HEK293 (cell line): ENCODE measurements around the gene GPN1.

Experiments
- CTCF ChIA-PET: fragments of 350-600 bp; formaldehyde crosslinking; extraction: SDS; loops from one replicate; lab custom pipeline; 2021; ENCODE audit warnings: antibody characterized with exemption; lab: Yijun Ruan, JAX
- POLR2A ChIA-PET: fragments of 300-600 bp; formaldehyde crosslinking; extraction: SDS; loops from one replicate; lab custom pipeline; 2020; ENCODE audit warnings: antibody characterized with exemption, inconsistent platforms; lab: Yijun Ruan, JAX
- H3K27ac ChIP-seq: fragments of 200-500 bp; sonication (Bioruptor generic); 2 replicates; pipeline ENCODE4 v1.5.1; 2014; ENCODE audit warnings: low read depth, low read length, control low read depth, inconsistent platforms; ENCODE audit errors: extremely low read depth
- H3K36me3 ChIP-seq, 2 experiments: fragments of 200-500 bp in 1 of 2; sonication (Bioruptor generic) in 1 of 2; 1 replicate in 1 of 2; 2 replicates in 1 of 2; pipeline ENCODE4 v1.5.1; 2014 to 2017; ENCODE audit warnings: inconsistent platforms in 2 of 2, low read length in 2 of 2; ENCODE audit not compliant: control insufficient read depth in 2 of 2, insufficient read depth in 1 of 2
- H3K4me1 ChIP-seq: fragments of 200-500 bp; sonication (Bioruptor generic); 2 replicates; pipeline ENCODE4 v1.5.1; 2014; ENCODE audit warnings: mild to moderate bottlenecking, low read length, inconsistent platforms; ENCODE audit not compliant: control insufficient read depth, insufficient read depth
- H3K4me3 ChIP-seq: 2 replicates; pipeline ENCODE4 v1.5.1; 2011; ENCODE audit warnings: low read depth, mild to moderate bottlenecking, control low read depth, low read length, moderate library complexity
- H3K9me3 ChIP-seq: fragments of 200-500 bp; sonication (Bioruptor generic); 2 replicates; pipeline ENCODE4 v1.5.1; 2014; ENCODE audit warnings: low read depth, low read length, inconsistent platforms; ENCODE audit not compliant: control insufficient read depth, insufficient read depth
- CTCF ChIP-seq: fragments of 450-650 bp; formaldehyde crosslinking; IDR thresholded peaks from 2 replicates; pipeline ENCODE4 v1.5.1; 2016; ENCODE audit warnings: missing biosample characterization, missing genetic modification characterization
- ELK4 ChIP-seq: IDR thresholded peaks from 2 replicates; pipeline ENCODE4 v1.6.1; 2011; ENCODE audit warnings: mild to moderate bottlenecking, low read depth, low read length, borderline replicate concordance
- OSR2 ChIP-seq: fragments of 450-650 bp; formaldehyde crosslinking; IDR thresholded peaks from 2 replicates; pipeline ENCODE4 v1.5.1; 2016; ENCODE audit warnings: missing biosample characterization, missing genetic modification characterization
- OVOL3 ChIP-seq: fragments of 450-650 bp; formaldehyde crosslinking; IDR thresholded peaks from 2 replicates; pipeline ENCODE4 v1.5.1; 2016; ENCODE audit warnings: missing biosample characterization, missing genetic modification characterization
- PRDM6 ChIP-seq: fragments of 450-650 bp; formaldehyde crosslinking; IDR thresholded peaks from 2 replicates; pipeline ENCODE4 v1.5.1; 2017; ENCODE audit warnings: missing biosample characterization, missing genetic modification characterization
- REST ChIP-seq: fragments of 450-650 bp; formaldehyde crosslinking; IDR thresholded peaks from 2 replicates; pipeline ENCODE4 v1.5.1; 2016; ENCODE audit warnings: missing biosample characterization, missing genetic modification characterization
- SP2 ChIP-seq: fragments of 450-650 bp; formaldehyde crosslinking; IDR thresholded peaks from 2 replicates; pipeline ENCODE4 v1.5.1; 2016; ENCODE audit warnings: missing biosample characterization, missing genetic modification characterization
- WT1 ChIP-seq: fragments of 450-650 bp; formaldehyde crosslinking; IDR thresholded peaks from 2 replicates; pipeline ENCODE4 v1.5.1; 2016; ENCODE audit warnings: missing biosample characterization, missing genetic modification characterization
- ZBTB44 ChIP-seq: fragments of 450-650 bp; IDR thresholded peaks from 2 replicates; pipeline ENCODE4 v1.5.1; 2018; ENCODE audit warnings: missing biosample characterization, mild to moderate bottlenecking, missing genetic modification characterization
- ZBTB8A ChIP-seq: fragments of 450-650 bp; formaldehyde crosslinking; IDR thresholded peaks from 2 replicates; pipeline ENCODE4 v1.5.1; 2016; ENCODE audit warnings: missing biosample characterization, missing genetic modification characterization
- ZNF140 ChIP-seq: fragments of 450-650 bp; formaldehyde crosslinking; IDR thresholded peaks from 2 replicates; pipeline ENCODE4 v1.5.1; 2016; ENCODE audit warnings: missing biosample characterization, missing genetic modification characterization
- ZNF155 ChIP-seq: fragments of 450-650 bp; formaldehyde crosslinking; IDR thresholded peaks from 2 replicates; pipeline ENCODE4 v1.5.1; 2016; ENCODE audit warnings: missing biosample characterization, missing genetic modification characterization
- ZNF169 ChIP-seq: fragments of 450-650 bp; formaldehyde crosslinking; IDR thresholded peaks from 2 replicates; pipeline ENCODE4 v1.5.1; 2016; ENCODE audit warnings: missing biosample characterization, missing genetic modification characterization
- ZNF202 ChIP-seq: fragments of 450-650 bp; formaldehyde crosslinking; IDR thresholded peaks from 2 replicates; pipeline ENCODE4 v1.5.1; 2016; ENCODE audit warnings: missing biosample characterization, missing genetic modification characterization, borderline replicate concordance
- ZNF449 ChIP-seq: fragments of 450-650 bp; formaldehyde crosslinking; IDR thresholded peaks from 2 replicates; pipeline ENCODE4 v1.5.1; 2017; ENCODE audit warnings: missing biosample characterization, mild to moderate bottlenecking, missing genetic modification characterization, moderate library complexity
- ZNF580 ChIP-seq: fragments of 450-650 bp; formaldehyde crosslinking; IDR thresholded peaks from 2 replicates; pipeline ENCODE4 v1.5.1; 2016; ENCODE audit warnings: missing biosample characterization, missing genetic modification characterization
- ZNF600 ChIP-seq: fragments of 450-650 bp; formaldehyde crosslinking; IDR thresholded peaks from 2 replicates; pipeline ENCODE4 v1.5.1; 2016; ENCODE audit warnings: missing biosample characterization, missing genetic modification characterization
- ZNF654 ChIP-seq: fragments of 450-650 bp; formaldehyde crosslinking; IDR thresholded peaks from 2 replicates; pipeline ENCODE4 v1.5.1; 2016; ENCODE audit warnings: low read depth, missing biosample characterization, missing genetic modification characterization
- ZNF768 ChIP-seq: fragments of 450-650 bp; formaldehyde crosslinking; IDR thresholded peaks from 2 replicates; pipeline ENCODE4 v1.5.1; 2018; ENCODE audit warnings: missing biosample characterization, mild to moderate bottlenecking, missing genetic modification characterization

GPN1 gene

GRCh38 chr2:27647737-27648136 is 18.9 kb downstream of the GPN1 start:
- no peak overlapping the region for H3K27ac ChIP-seq
- no peaks in the 10 kb centered on the region for H3K4me1 ChIP-seq
- CTCF ChIA-PET, result interaction anchor here (0.6 to 3.3 kb wide), 2 partner anchors 36 to 43 kb away, joined by 3 to 16 read pairs; no protein-coding TSS in a partner anchor
- POLR2A ChIA-PET, result no interaction called here
- H3K4me3 ChIP-seq, result no peak overlapping the region
- no peaks in the 10 kb centered on the region for H3K9me3 ChIP-seq
- peaks cover 68 to 79% of the 10 kb centered on the region in 2 experiments for H3K36me3 ChIP-seq
- TF ChIP-seq CTCF (tag by site-specific recombination) (no peak), ZNF449 (tag by site-specific recombination) (no peak), ZNF600 (tag by site-specific recombination) (no peak), ZNF155 (tag by site-specific recombination) (no peak), OSR2 (tag by site-specific recombination) (no peak), WT1 (tag by site-specific recombination) (no peak)

- no peak for TF ChIP-seq ZNF580 (tag by site-specific recombination)
- TF ChIP-seq OVOL3, result no peak
- TF ChIP-seq ZNF202 (tag by site-specific recombination), result no peak
- no peak for TF ChIP-seq ZBTB44 (tag by site-specific recombination)
- no peak for TF ChIP-seq PRDM6
- no peak for TF ChIP-seq ZNF768 (tag by site-specific recombination)
- TF ChIP-seq, all 188 proteins: peak for 0
- H3K9me3 ChIP-seq, result no peaks in the 10 kb centered on the region
- POLR2A ChIA-PET, result interaction anchor here (1.2 kb wide), 1 partner anchor 12 kb away, joined by 3 read pairs; the partner anchor contains the start of genes SLC4A1AP and SUPT7L
- CTCF ChIA-PET, result interaction anchor here (0.7 to 1.1 kb wide), 3 partner anchors 18 to 32 kb away, joined by 3 to 4 read pairs (median 3); no protein-coding TSS in a partner anchor
- no peaks in the 10 kb centered on the region for H3K4me1 ChIP-seq
- H3K27ac ChIP-seq, result no peak overlapping the region
- H3K36me3 ChIP-seq, result peaks cover 74 to 92% of the 10 kb centered on the region in 2 experiments
- H3K4me3 ChIP-seq, result no peak overlapping the region
Observed at GRCh38 chr2:27651056-27651455, 22.2 kb downstream of the GPN1 start.

- Histone ChIP-seq H3K36me3 (peaks cover 83 to 96% of the 10 kb centered on the region in 2 experiments), H3K27ac (no peak overlapping the region), H3K4me3 (no peak overlapping the region), H3K4me1 (no peaks in the 10 kb centered on the region)
- POLR2A ChIA-PET, result no interaction called here
- TF ChIP-seq REST, result no peak
- TF ChIP-seq SP2, result no peak
- TF ChIP-seq ZNF169, result no peak
- TF ChIP-seq ZNF140 (tag by site-specific recombination), result no peak
- no peak for TF ChIP-seq ELK4
- no peak for TF ChIP-seq ZBTB8A (tag by site-specific recombination)
- no peak for TF ChIP-seq ZNF654 (tag by site-specific recombination)
- TF ChIP-seq, all 188 proteins: peak for 0
- H3K9me3 ChIP-seq, result no peaks in the 10 kb centered on the region
- CTCF ChIA-PET, result interaction anchor here (1.1 kb wide), 1 partner anchor 22 kb away, joined by 3 read pairs; no protein-coding TSS in a partner anchor
Observed at GRCh38 chr2:27652341-27652740, 23.5 kb downstream of the GPN1 start.
